HepG2 (cell line): Measurements from ENCODE around the gene WNK2. TPM values are rescaled to one million over a fixed set of nuclear protein-coding genes. Genes with fewer than 3 reads are reported as not detected.

Source experiments
- GATAD1 ChIP-seq: IDR thresholded peaks from 2 replicates; pipeline ENCODE4 v1.6.1; 2016; ENCODE audit warnings: missing genetic modification reagents, missing compliant biosample characterization
- GATAD2A ChIP-seq: IDR thresholded peaks from 2 replicates; pipeline ENCODE4 v1.6.1; 2016
- MED1 ChIP-seq: sonication (generic); formaldehyde crosslinking; IDR thresholded peaks from 2 replicates; pipeline ENCODE4 v1.4.0; 2020; ENCODE audit warnings: missing genetic modification reagents
- PLSCR1 ChIP-seq: sonication (generic); formaldehyde crosslinking; IDR thresholded peaks from 2 replicates; pipeline ENCODE4 v1.5.0; 2020; ENCODE audit warnings: missing genetic modification reagents, mild to moderate bottlenecking, borderline replicate concordance
- POGK ChIP-seq: sonication (generic); formaldehyde crosslinking; conservative IDR thresholded peaks from 2 replicates; pipeline ENCODE4 v1.8.0; 2022; ENCODE audit warnings: mild to moderate bottlenecking, moderate library complexity, missing genetic modification reagents
- ZBTB38 ChIP-seq: sonication (generic); formaldehyde crosslinking; IDR thresholded peaks from 2 replicates; pipeline ENCODE4 v1.5.1; 2020; ENCODE audit warnings: mild to moderate bottlenecking, missing genetic modification reagents
- ZBTB44 ChIP-seq: sonication (generic); formaldehyde crosslinking; IDR thresholded peaks from 2 replicates; pipeline ENCODE4 v1.4.0; 2020; ENCODE audit warnings: missing genetic modification reagents
- ZNF318 ChIP-seq: sonication (generic); formaldehyde crosslinking; IDR thresholded peaks from 2 replicates; pipeline ENCODE4 v1.4.0; 2020; ENCODE audit warnings: mild to moderate bottlenecking, missing genetic modification reagents
- ZNF34 ChIP-seq: sonication (generic); formaldehyde crosslinking; IDR thresholded peaks from 2 replicates; pipeline ENCODE4 v1.4.0; 2020; ENCODE audit warnings: mild to moderate bottlenecking, missing genetic modification reagents, borderline replicate concordance
- ZNF496 ChIP-seq: sonication (generic); formaldehyde crosslinking; IDR thresholded peaks from 2 replicates; pipeline ENCODE4 v1.8.1; 2023; ENCODE audit warnings: mild to moderate bottlenecking, moderate library complexity, missing genetic modification reagents; ENCODE audit not compliant: insufficient replicate concordance
- ZNF556 ChIP-seq: sonication (generic); formaldehyde crosslinking; IDR thresholded peaks from 2 replicates; pipeline ENCODE4 v1.4.0; 2020; ENCODE audit warnings: mild to moderate bottlenecking, missing genetic modification reagents, borderline replicate concordance
- ZNF691 ChIP-seq: sonication (generic); formaldehyde crosslinking; IDR thresholded peaks from 2 replicates; pipeline ENCODE4 v1.4.0; 2020; ENCODE audit warnings: missing genetic modification reagents, low read depth, mild to moderate bottlenecking, borderline replicate concordance
- ZNF768 ChIP-seq: sonication (generic); formaldehyde crosslinking; IDR thresholded peaks from 2 replicates; pipeline ENCODE4 v1.4.0; 2020; ENCODE audit warnings: missing genetic modification reagents
- ZNF776 ChIP-seq: sonication (generic); formaldehyde crosslinking; IDR thresholded peaks from 2 replicates; pipeline ENCODE4 v1.4.0; 2020; ENCODE audit warnings: mild to moderate bottlenecking, missing genetic modification reagents
- polyA plus RNA-seq, 8 experiments: library from polyadenylated mRNA; depleted of rRNA in 3 of 8; stranded (reverse) in 7 of 8; unstranded in 1 of 8; fragments of >200 nt; fragmentation: Illumina TruSeq in 4 of 8; extraction: Trizol in 4 of 8; gene quantifications; 2 replicates each; pipeline versions ENCODE4 v1.2.1 to v1.2.3, GENCODE V29; 2011 to 2016; ENCODE audit warnings: low read depth in 4 of 8, missing spikeins in 1 of 8, mixed read lengths in 1 of 8; ENCODE audit not compliant: insufficient read depth in 1 of 8
- total RNA-seq, 5 experiments: library from RNA; depleted of rRNA; stranded (reverse); fragments of >200 nt; fragmentation: Illumina TruSeq; extraction: Trizol; gene quantifications; 2 replicates each; pipeline ENCODE4 v1.2.3, GENCODE V29; 2016; ENCODE audit warnings: low read depth in 1 of 5

Gene WNK2
- total and polyA plus RNA-seq, 2 of the 13 experiments (the other 11 are each of a cell fraction or from before 2014, with no cell fraction given): 10.5 to 12.0 TPM

- TF ChIP-seq ZNF318 (CRISPR knock-in tag): no peak
- 0 out of 2 replicates have a peak, but pooled peaks have one; percentile 83 for TF ChIP-seq ZNF556 (CRISPR knock-in tag)
- peak; percentile 64 for TF ChIP-seq GATAD2A (CRISPR knock-in tag)
- no peak for TF ChIP-seq PLSCR1 (CRISPR knock-in tag)
- TF ChIP-seq ZNF34: no peak
- TF ChIP-seq ZBTB44: 0 out of 2 replicates have a peak, but pooled peaks have one; percentile 25
- 0 out of 2 replicates have a peak, but pooled peaks have one; percentile 45 for TF ChIP-seq POGK (CRISPR knock-in tag)
- no peak for TF ChIP-seq ZNF496 (CRISPR knock-in tag)
- peak; percentile 67 for TF ChIP-seq GATAD1 (CRISPR knock-in tag)
- TF ChIP-seq ZNF768 (CRISPR knock-in tag): peak; percentile 57; the same call in 1 of the 2 replicates
- no peak for TF ChIP-seq ZNF776 (CRISPR knock-in tag)
- peak; percentile 77; the same call in 1 of the 2 replicates for TF ChIP-seq ZNF691 (CRISPR knock-in tag)
- TF ChIP-seq ZBTB38: peak; percentile 65; the same call in 1 of the 2 replicates
- TF ChIP-seq MED1 (CRISPR knock-in tag): 0 out of 2 replicates have a peak, but pooled peaks have one; percentile 17
Measured at GRCh38 chr9:93159601-93160471, 24.1 kb upstream of the WNK2 start (continued).
